OCI-LY7 (cell line): ENCODE measurements around the gene OR2H1. TPM values are rescaled to one million over a fixed set of nuclear protein-coding genes. Genes with fewer than 3 reads are reported as not detected.

Experiments
- BruUV-seq: library from RNA; stranded (reverse); fragments of 400-500 nt; replicated peaks from 2 replicates; lab custom pipeline; 2021; lab: Mats Ljungman, UMichigan
- CTCF ChIA-PET: fragments of 300-600 bp; sonication (Branson Sonifier 250); formaldehyde crosslinking; loops from one replicate; lab custom pipeline; 2022; ENCODE audit warnings: antibody characterized with exemption; ENCODE audit not compliant: unreplicated experiment; lab: Charles Lee
- POLR2A ChIA-PET: fragments of 300-600 bp; sonication (Branson Sonifier 250); formaldehyde crosslinking; loops from one replicate; lab custom pipeline; 2022; ENCODE audit warnings: antibody characterized with exemption; lab: Charles Lee
- DNase-seq: peaks from one replicate; pipeline ENCODE4 v3.0.0-alpha.2; 2015; ENCODE audit warnings: low spot score
- H2AFZ ChIP-seq: fragments of 200-600 bp; sonication (generic), shearing (Covaris generic); 2 replicates; pipeline ENCODE4 v1.6.1; 2014; ENCODE audit warnings: mild to moderate bottlenecking, antibody characterized with exemption, low read length, moderate library complexity
- H3K27ac ChIP-seq: fragments of 200-600 bp; sonication (generic); 2 replicates; pipeline ENCODE4 v1.5.1; 2014; ENCODE audit warnings: mixed run types, low read depth, mild to moderate bottlenecking, moderate library complexity, low read length, inconsistent platforms; ENCODE audit not compliant: poor library complexity, severe bottlenecking
- H3K36me3 ChIP-seq: fragments of 200-600 bp; sonication (generic); 2 replicates; pipeline ENCODE4 v1.6.1; 2014; ENCODE audit warnings: mild to moderate bottlenecking, antibody characterized with exemption, low read length, moderate library complexity, mixed read lengths; ENCODE audit not compliant: insufficient read depth
- H3K4me1 ChIP-seq: fragments of 200-600 bp; sonication (generic); 2 replicates; pipeline ENCODE4 v1.5.1; 2014; ENCODE audit warnings: mild to moderate bottlenecking, low read length; ENCODE audit not compliant: insufficient read depth, poor library complexity, severe bottlenecking
- H3K4me2 ChIP-seq: fragments of 200-600 bp; sonication (generic); 2 replicates; pipeline ENCODE4 v1.6.1; 2014; ENCODE audit warnings: mild to moderate bottlenecking, low read length
- H3K4me3 ChIP-seq: fragments of 200-600 bp; sonication (generic); 2 replicates; pipeline ENCODE4 v1.5.1; 2014; ENCODE audit warnings: mild to moderate bottlenecking, low read depth, low read length; ENCODE audit not compliant: poor library complexity, severe bottlenecking
- H3K79me2 ChIP-seq: fragments of 200-600 bp; sonication (generic); 2 replicates; pipeline ENCODE4 v1.6.1; 2016; ENCODE audit warnings: low read depth, mild to moderate bottlenecking, low read length, moderate library complexity, mixed read lengths; ENCODE audit not compliant: insufficient read depth
- H3K9me2 ChIP-seq: fragments of 200-600 bp; sonication (generic); 2 replicates; pipeline ENCODE4 v1.6.1; 2016; ENCODE audit warnings: mild to moderate bottlenecking, low read length, mixed read lengths; ENCODE audit not compliant: insufficient read depth
- H3K9me3 ChIP-seq: fragments of 200-600 bp; sonication (generic); 2 replicates; pipeline ENCODE4 v1.6.1; 2014; ENCODE audit warnings: mild to moderate bottlenecking, mixed run types, low read length, mixed read lengths
- H4K20me1 ChIP-seq: fragments of 200-600 bp; sonication (generic); 2 replicates; pipeline ENCODE4 v1.6.1; 2014; ENCODE audit warnings: mild to moderate bottlenecking, antibody characterized with exemption, low read length, moderate library complexity, mixed read lengths; ENCODE audit not compliant: insufficient read depth
- CTCF ChIP-seq: fragments of 200-600 bp; sonication (generic); conservative IDR thresholded peaks from 2 replicates; pipeline ENCODE4 v1.5.1; 2014; ENCODE audit warnings: mild to moderate bottlenecking, antibody characterized with exemption, low read length, moderate library complexity, mixed read lengths
- EZH2phosphoT487 ChIP-seq: fragments of 200-600 bp; sonication (generic); IDR thresholded peaks from 2 replicates; pipeline ENCODE4 v1.6.1; 2018; ENCODE audit warnings: low read depth, borderline replicate concordance, mild to moderate bottlenecking, mixed run types, antibody characterized with exemption, low read length, moderate library complexity, mixed read lengths
- intact Hi-C: fragments of 100-400 bp; cut with micrococcal nuclease; formaldehyde crosslinking; loops from one replicate; pipeline ENCODE4 v1.10.0; 2022; ENCODE audit not compliant: unreplicated experiment
- total RNA-seq, 2 experiments: library from RNA; depleted of rRNA in 1 of 2; stranded (reverse); fragments of >200 nt in 1 of 2; shearing (Covaris generic) in 1 of 2; gene quantifications; 2 replicates each; pipeline ENCODE4 v1.2.3, GENCODE V29; 2014 to 2022

OR2H1 gene
- total RNA-seq, 2 experiments from 2014 or later, result not detected

- intact Hi-C loops, result no loop called here
- no peak for DNase-seq
- H3K4me3 ChIP-seq, result no peak within 1 kb of the TSS
- ChIA-PET POLR2A (no interaction called here), CTCF (no interaction called here)
- BruUV-seq, result no TSS peak
- no peak for TF ChIP-seq CTCF
- no peak for TF ChIP-seq EZH2phosphoT487
- no peaks in the 10 kb centered on the region for H3K4me1 ChIP-seq
- H2AFZ ChIP-seq, result no peak within 1 kb of the TSS
- no peaks in the 10 kb centered on the region for H3K36me3 ChIP-seq
- H3K9me2 ChIP-seq, result no peaks in the 10 kb centered on the region
- H3K9me3 ChIP-seq, result no peaks in the 10 kb centered on the region
- no peak within 1 kb of the TSS for H3K27ac ChIP-seq
- H3K79me2 ChIP-seq, result no peaks in the 10 kb centered on the region
- no peaks in the 10 kb centered on the region for H4K20me1 ChIP-seq
- H3K4me2 ChIP-seq, result no peak within 1 kb of the TSS
These were observed 30.7 kb downstream of the OR2H1 start, which contains the start of gene MAS1L for GRCh38 chr6:29487660-29488059. Gene MAS1L (minus strand): TSS chr6:29487956. CDS start chr6:29487902, 54 bp downstream.

GRCh38 chr6:29488874-29489273 lies 31.9 kb downstream of the OR2H1 start:
- DNase-seq, result no peak
- H2AFZ ChIP-seq, result no peak overlapping the region
- TF ChIP-seq CTCF, result no peak
- no peak overlapping the region for H3K27ac ChIP-seq
- H3K9me2 ChIP-seq, result no peaks in the 10 kb centered on the region
- H3K79me2 ChIP-seq, result no peaks in the 10 kb centered on the region
- no TSS peak for BruUV-seq
- intact Hi-C loops, result no loop called here
- H3K4me3 ChIP-seq, result no peak overlapping the region
- H4K20me1 ChIP-seq, result no peaks in the 10 kb centered on the region
- H3K4me1 ChIP-seq, result no peaks in the 10 kb centered on the region
- H3K36me3 ChIP-seq, result no peaks in the 10 kb centered on the region
- ChIA-PET POLR2A (interaction anchor here (0.7 kb wide), 1 partner anchor 90 kb away, joined by 3 read pairs; no protein-coding TSS in a partner anchor), CTCF (no interaction called here)
- H3K4me2 ChIP-seq, result no peak overlapping the region
- no peaks in the 10 kb centered on the region for H3K9me3 ChIP-seq

GRCh38 chr6:29489286-29489685 lies 32.3 kb downstream of the OR2H1 start:
- Histone ChIP-seq H3K4me2 (no peak overlapping the region), H3K4me1 (no peaks in the 10 kb centered on the region), H4K20me1 (no peaks in the 10 kb centered on the region), H3K27ac (no peak overlapping the region), H3K79me2 (no peaks in the 10 kb centered on the region), H2AFZ (no peak overlapping the region), H3K36me3 (no peaks in the 10 kb centered on the region), H3K9me2 (no peaks in the 10 kb centered on the region), H3K4me3 (no peak overlapping the region), H3K9me3 (no peaks in the 10 kb centered on the region)
- no peak for DNase-seq
- TF ChIP-seq EZH2phosphoT487 (no peak), CTCF (no peak)
- intact Hi-C loops, result no loop called here
- no TSS peak for BruUV-seq
- ChIA-PET CTCF (no interaction called here), POLR2A (no interaction called here)
